ENCODE measurements around the gene ANKRD34C.

- no peak for TF ChIP-seq CTCF (IDR thresholded peaks at IDR 0.05)
- TF ChIP-seq EZH2 (IDR thresholded peaks at IDR 0.05; ENCODE audit: borderline replicate concordance, insufficient read depth, low read depth, low read length, poor library complexity, severe bottlenecking): no peak
Measured at GRCh38 chr15:79299126-79299840, 16.8 kb downstream of the ANKRD34C start.

Data from B cell (primary cell).